H1 (cell line): Measurements from ENCODE around the gene NDP. TPM values are rescaled to one million over a fixed set of nuclear protein-coding genes. Genes with fewer than 3 reads are reported as not detected.

Experiments
- CTCF ChIA-PET: fragments of 300-600 bp; sonication (Branson Sonifier 250); formaldehyde crosslinking; loops from one replicate; lab custom pipeline; 2021; ENCODE audit not compliant: partially characterized antibody; lab: Charles Lee
- POLR2A ChIA-PET: fragments of 300-600 bp; sonication (Branson Sonifier 250); formaldehyde crosslinking; loops from one replicate; lab custom pipeline; 2021; ENCODE audit warnings: inconsistent platforms; ENCODE audit not compliant: partially characterized antibody; lab: Charles Lee
- DNase-seq, 2 experiments: peaks; one replicate each; pipeline versions ENCODE4 v3.0.0 to v3.0.0-alpha.2; 2010 to 2022; ENCODE audit warnings: low spot score in 2 of 2, low read depth in 1 of 2, mixed read lengths in 1 of 2
- FAIRE-seq: peaks from 2 replicates; lab custom pipeline; 2011; peaks lifted over from hg19 to GRCh38; lab: Jason Lieb, UNC
- H2AFZ ChIP-seq: 2 replicates; pipeline ENCODE4 v1.8.1; 2012; ENCODE audit warnings: low read length, inconsistent platforms
- H2AK5ac ChIP-seq: 2 replicates; pipeline ENCODE4 v1.6.1; 2013; ENCODE audit warnings: low read depth, low read length
- H2BK120ac ChIP-seq: replicated peaks from 2 replicates; pipeline ENCODE3; 2013; ENCODE audit warnings: low read depth, low read length, inconsistent platforms
- H2BK12ac ChIP-seq: 2 replicates; pipeline ENCODE4 v1.6.1; 2013; ENCODE audit warnings: low read depth, low read length
- H2BK15ac ChIP-seq: 2 replicates; pipeline ENCODE4 v1.6.1; 2013; ENCODE audit warnings: low read length
- H2BK20ac ChIP-seq: 2 replicates; pipeline ENCODE4 v1.6.1; 2013; ENCODE audit warnings: low read length
- H2BK5ac ChIP-seq: 2 replicates; pipeline ENCODE4 v1.6.1; 2013; ENCODE audit warnings: low read depth, low read length
- H3K14ac ChIP-seq: 2 replicates; pipeline ENCODE4 v1.6.1; 2013; ENCODE audit warnings: inconsistent platforms; ENCODE audit not compliant: insufficient read length
- H3K18ac ChIP-seq: 2 replicates; pipeline ENCODE4 v1.6.1; 2013; ENCODE audit warnings: low read length; ENCODE audit errors: extremely low read depth
- H3K23ac ChIP-seq: 2 replicates; pipeline ENCODE4 v1.6.1; 2013; ENCODE audit warnings: inconsistent platforms; ENCODE audit not compliant: insufficient read length
- H3K23me2 ChIP-seq: 2 replicates; pipeline ENCODE4 v1.6.1; 2013; ENCODE audit warnings: low read depth, low read length
- H3K27ac ChIP-seq: 2 replicates; pipeline ENCODE4 v1.6.1; 2011; ENCODE audit warnings: low read depth, low read length, inconsistent platforms
- H3K27me3 ChIP-seq, 4 experiments: replicated peaks in 1 of 4; 1 replicate in 1 of 4; 2 replicates in 3 of 4; pipeline versions ENCODE4 v1.6.1 to v1.8.1; 2011 to 2013; ENCODE audit warnings: low read length in 3 of 4, mild to moderate bottlenecking in 3 of 4, inconsistent platforms in 2 of 4, mixed read lengths in 2 of 4, moderate library complexity in 1 of 4; ENCODE audit not compliant: control insufficient read depth in 3 of 4, insufficient read depth in 3 of 4; ENCODE audit errors: extremely low read depth in 1 of 4
- H3K36me3 ChIP-seq, 4 experiments: 2 replicates each; pipeline versions ENCODE4 v1.6.1 to v1.8.1; 2011 to 2013; ENCODE audit warnings: mild to moderate bottlenecking in 4 of 4, low read length in 3 of 4, moderate library complexity in 2 of 4, control low read depth in 1 of 4, inconsistent platforms in 1 of 4; ENCODE audit not compliant: insufficient read depth in 4 of 4, control insufficient read depth in 2 of 4
- H3K4ac ChIP-seq: replicated peaks from 2 replicates; pipeline ENCODE3; 2013; ENCODE audit warnings: low read length, low read depth, mixed read lengths, inconsistent platforms; ENCODE audit not compliant: insufficient read length
- H3K4me1 ChIP-seq, 4 experiments: replicated peaks in 1 of 4; 1 replicate in 1 of 4; 2 replicates in 3 of 4; pipeline versions ENCODE4 v1.6.1 to v1.8.1; 2011 to 2013; ENCODE audit warnings: low read length in 3 of 4, inconsistent platforms in 2 of 4, mixed read lengths in 1 of 4; ENCODE audit not compliant: insufficient read depth in 4 of 4, control insufficient read depth in 3 of 4
- H3K4me2 ChIP-seq, 2 experiments: 2 replicates each; pipeline versions ENCODE4 v1.6.1 to v1.8.1; 2011 to 2013; ENCODE audit warnings: low read depth in 2 of 2, low read length in 2 of 2, control low read depth in 1 of 2, inconsistent platforms in 1 of 2, mild to moderate bottlenecking in 1 of 2; ENCODE audit not compliant: insufficient read depth in 1 of 2
- H3K4me3 ChIP-seq, 4 experiments: fragments of 200-600, 300-600 bp in 1 of 4; sonication (generic), shearing (Covaris generic), sonication (Bioruptor Twin) in 1 of 4; 2 replicates each; pipeline versions ENCODE4 v1.5.1 to v1.8.1; 2011 to 2016; ENCODE audit warnings: low read length in 4 of 4, low read depth in 3 of 4, control low read depth in 2 of 4, inconsistent platforms in 2 of 4, mild to moderate bottlenecking in 2 of 4, mixed read lengths in 1 of 4, moderate library complexity in 1 of 4; ENCODE audit not compliant: insufficient read depth in 2 of 4; ENCODE audit errors: extremely low read depth in 1 of 4
- H3K56ac ChIP-seq: replicated peaks from 2 replicates; pipeline ENCODE3; 2013; ENCODE audit warnings: low read depth, mild to moderate bottlenecking, mixed read lengths, low read length, inconsistent platforms; ENCODE audit not compliant: insufficient read length
- H3K79me1 ChIP-seq: 2 replicates; pipeline ENCODE4 v1.6.1; 2013; ENCODE audit warnings: low read depth, low read length, control low read depth
- H3K79me2 ChIP-seq, 2 experiments: 2 replicates each; pipeline versions ENCODE4 v1.6.1 to v1.8.1; 2012 to 2013; ENCODE audit warnings: low read length in 2 of 2, mild to moderate bottlenecking in 2 of 2, inconsistent platforms in 1 of 2; ENCODE audit not compliant: insufficient read depth in 2 of 2, control insufficient read depth in 1 of 2
- H3K9ac ChIP-seq, 4 experiments: replicated peaks in 1 of 4; 1 replicate in 1 of 4; 2 replicates in 3 of 4; pipeline versions ENCODE4 v1.6.1 to v1.8.1; 2011 to 2013; ENCODE audit warnings: low read depth in 3 of 4, low read length in 3 of 4, control low read depth in 2 of 4, mild to moderate bottlenecking in 2 of 4, moderate library complexity in 2 of 4, inconsistent platforms in 1 of 4; ENCODE audit errors: extremely low read depth in 1 of 4
- H3K9me3 ChIP-seq, 2 experiments: 2 replicates each; pipeline versions ENCODE4 v1.6.1 to v1.8.1; 2012 to 2013; ENCODE audit warnings: mild to moderate bottlenecking in 2 of 2, moderate library complexity in 2 of 2, control low read depth in 1 of 2, inconsistent platforms in 1 of 2, low read depth in 1 of 2, low read length in 1 of 2, mixed read lengths in 1 of 2; ENCODE audit not compliant: insufficient read depth in 2 of 2
- H4K20me1 ChIP-seq, 2 experiments: replicated peaks in 1 of 2; 2 replicates each; pipeline versions ENCODE3 to v1.8.1; 2011 to 2013; ENCODE audit warnings: inconsistent platforms in 2 of 2, low read length in 2 of 2, mild to moderate bottlenecking in 1 of 2; ENCODE audit not compliant: insufficient read depth in 2 of 2, control insufficient read depth in 1 of 2
- H4K5ac ChIP-seq: 2 replicates; pipeline ENCODE4 v1.6.1; 2013; ENCODE audit warnings: low read length, low read depth, mixed read lengths, inconsistent platforms; ENCODE audit not compliant: insufficient read length
- H4K8ac ChIP-seq: 2 replicates; pipeline ENCODE4 v1.8.0; 2013; ENCODE audit warnings: mild to moderate bottlenecking, moderate library complexity, low read length, inconsistent platforms; ENCODE audit not compliant: insufficient read depth; ENCODE audit errors: extremely low read depth
- H4K91ac ChIP-seq: replicated peaks from 2 replicates; pipeline ENCODE3; 2013; ENCODE audit warnings: low read length, mixed read lengths, inconsistent platforms; ENCODE audit not compliant: insufficient read length
- BACH1 ChIP-seq: IDR thresholded peaks from 2 replicates; pipeline ENCODE4 v1.6.1; 2012; ENCODE audit warnings: low read length, improper control_type of control experiment
- CBX8 ChIP-seq: fragments of 300-800, 300-1000 bp; sonication (generic); IDR thresholded peaks from 2 replicates; pipeline ENCODE4 v1.7.1; 2016; ENCODE audit warnings: low read depth, low read length, borderline replicate concordance
- EP300 ChIP-seq, 2 experiments: IDR thresholded peaks; 1 replicate in 1 of 2; 2 replicates in 1 of 2; pipeline ENCODE4 v1.6.1; 2011 to 2012; ENCODE audit warnings: low read depth in 2 of 2, low read length in 2 of 2, mild to moderate bottlenecking in 2 of 2, borderline replicate concordance in 1 of 2, inconsistent platforms in 1 of 2, moderate library complexity in 1 of 2
- HDAC6 ChIP-seq: IDR thresholded peaks from one replicate; pipeline ENCODE4 v1.7.1; 2012; ENCODE audit warnings: low read depth, mild to moderate bottlenecking, inconsistent platforms, low read length, moderate library complexity
- KDM1A ChIP-seq: fragments of 200-600, 300-600 bp; sonication (generic); IDR thresholded peaks from 2 replicates; pipeline ENCODE4 v1.7.1; 2016; ENCODE audit warnings: mild to moderate bottlenecking, low read length, borderline replicate concordance
- KDM4A ChIP-seq: IDR thresholded peaks from one replicate; pipeline ENCODE4 v1.7.1; 2012; ENCODE audit warnings: low read depth, mild to moderate bottlenecking, moderate library complexity, low read length, inconsistent platforms; ENCODE audit not compliant: severe bottlenecking
- KDM5A ChIP-seq: fragments of 200-600 bp; IDR thresholded peaks from 2 replicates; pipeline ENCODE4 v1.7.1; 2012; ENCODE audit warnings: mild to moderate bottlenecking, low read length, inconsistent platforms, mixed read lengths
- MAFK ChIP-seq: IDR thresholded peaks from 2 replicates; pipeline ENCODE4 v1.6.1; 2012; ENCODE audit warnings: low read depth, mild to moderate bottlenecking, improper control_type of control experiment, low read length
- POU5F1 ChIP-seq: IDR thresholded peaks from 2 replicates; pipeline ENCODE4 v1.6.1; 2011; ENCODE audit warnings: low read depth, mild to moderate bottlenecking, low read length, moderate library complexity
- SIN3A ChIP-seq, 2 experiments: IDR thresholded peaks in 1 of 2; conservative IDR thresholded peaks in 1 of 2; 2 replicates each; pipeline ENCODE4 v1.6.1; 2011 to 2012; ENCODE audit warnings: low read length in 2 of 2, improper control_type of control experiment in 1 of 2, low read depth in 1 of 2, mild to moderate bottlenecking in 1 of 2
- SP1 ChIP-seq: IDR thresholded peaks from 2 replicates; pipeline ENCODE4 v1.6.1; 2011; ENCODE audit warnings: low read depth, low read length
- SRF ChIP-seq: IDR thresholded peaks from 2 replicates; pipeline ENCODE4 v1.6.1; 2011; ENCODE audit warnings: mild to moderate bottlenecking, low read depth, low read length, moderate library complexity
- WGBS, 2 experiments: shearing (Covaris generic) in 1 of 2; methylation state at CpG; one replicate each; pipeline versions ENCODE4 v1.1.6 to v1.1.7; 2013 to 2015; ENCODE audit warnings: low lambda C conversion rate in 2 of 2, mixed read lengths in 2 of 2, inconsistent platforms in 1 of 2, low coverage in 1 of 2, missing lambda C conversion rate in 1 of 2; ENCODE audit not compliant: insufficient replicate concordance in 2 of 2, insufficient coverage in 1 of 2, insufficient read length in 1 of 2; ENCODE audit errors: extremely low coverage in 1 of 2, missing lambda C conversion rate in 1 of 2; 5-methylcytosine and 5-hydroxymethylcytosine counted together
- polyA plus RNA-seq, 7 experiments: library from polyadenylated mRNA; depleted of rRNA in 3 of 7; stranded (reverse) in 5 of 7; unstranded in 2 of 7; fragments of >200 nt in 5 of 7; fragments of 200-250 nt in 2 of 7; gene quantifications; 1 replicate in 5 of 7; 2 replicates in 1 of 7; 4 replicates in 1 of 7; pipeline versions ENCODE4 v1.2.1 to v1.2.3, GENCODE V29; 2011 to 2013; ENCODE audit warnings: missing spikeins in 2 of 7, mixed read lengths in 2 of 7
- total RNA-seq: library from RNA; stranded (reverse); fragmentation: NEBNext Ultra II Directional; extraction: Animal tissue kit (Norgen Biotek cat#: 25700); gene quantifications from 2 replicates; pipeline ENCODE4 v1.2.1, GENCODE V29; 2021

Gene NDP
- total and polyA plus RNA-seq, 2 of the 8 experiments (the other 6 are each of a cell fraction or from before 2014, with no cell fraction given), result 0.26 to 0.82 TPM

GRCh38 chrX:43963726-43964125 lies 9.5 kb downstream of the NDP start:
- H3K23ac ChIP-seq, result no peak overlapping the region
- no peak overlapping the region for H4K5ac ChIP-seq
- no peak overlapping the region for H2BK120ac ChIP-seq
- H3K18ac ChIP-seq, result no peak overlapping the region
- H3K23me2 ChIP-seq, result no peaks in the 10 kb centered on the region
- ChIA-PET CTCF (interaction anchor here (0.6 to 2.6 kb wide), 2 partner anchors 8 to 71 kb away, joined by 4 to 15 read pairs; partner anchors contain the start of gene NDP), POLR2A (no interaction called here)
- H3K36me3 ChIP-seq, result no peaks in the 10 kb centered on the region; a peak in 1 of 8 replicates
- no peak overlapping the region for H4K91ac ChIP-seq
- H3K4ac ChIP-seq, result no peak overlapping the region
- no peak overlapping the region for H3K4me3 ChIP-seq
- no peaks in the 10 kb centered on the region for H3K9me3 ChIP-seq
- H4K20me1 ChIP-seq, result no peaks in the 10 kb centered on the region
- TF ChIP-seq SP1 (no peak), CBX8 (no peak), EP300 (IDR thresholded peaks at IDR 0.05; ENCODE audit: borderline replicate concordance in 1 of 2, low read depth in 2 of 2, low read length in 2 of 2) (no peak), KDM5A (no peak), KDM1A (no peak), SIN3A (conservative IDR thresholded peaks at IDR 0.05 in 1 of 2, IDR thresholded peaks at IDR 0.05 in 1 of 2; ENCODE audit: low read depth in 1 of 2, low read length in 2 of 2) (no peak), MAFK (no peak), POU5F1 (no peak), BACH1 (no peak), KDM4A (no peak), SRF (no peak), HDAC6 (no peak)
- H2BK20ac ChIP-seq, result no peak overlapping the region
- H2BK15ac ChIP-seq, result no peak overlapping the region
- no peak overlapping the region for H3K9ac ChIP-seq
- no peak for FAIRE-seq
- no peak for DNase-seq
- H2AFZ ChIP-seq, result no peak overlapping the region
- no peak overlapping the region for H3K14ac ChIP-seq
- H3K56ac ChIP-seq, result no peak overlapping the region
- no peak overlapping the region for H2BK5ac ChIP-seq
- no peaks in the 10 kb centered on the region for H3K79me1 ChIP-seq
- no peak overlapping the region for H3K27ac ChIP-seq
- no peaks in the 10 kb centered on the region for H3K27me3 ChIP-seq
- no peaks in the 10 kb centered on the region for H3K4me1 ChIP-seq
- no peak overlapping the region for H2AK5ac ChIP-seq
- no peak overlapping the region for H2BK12ac ChIP-seq
- no peak overlapping the region for H4K8ac ChIP-seq
- H3K79me2 ChIP-seq, result no peaks in the 10 kb centered on the region
- H3K4me2 ChIP-seq, result no peak overlapping the region
- 77% methylated on average over 3 of the region's 3 CpGs; no CpG with 5 or more reads in 1 of the 2 experiments for WGBS, 2 experiments
